Activated CD8-positive, alpha-beta T cell treated with anti-CD3 and anti-CD28 coated beads, Interleukin-2, amount 10 ng/mL, durations not matched to agents 7 days and 5 days (primary cell): ENCODE data around the gene SEC14L2. TPM values are rescaled to one million over a fixed set of nuclear protein-coding genes. Genes with fewer than 3 reads are reported as not detected.

Source experiments
- ATAC-seq: fragments of 150-1000 bp; cut with Tn5 transposase; one replicate; pipeline ENCODE4 v1.10.0; 2021; ENCODE audit warnings: moderate library complexity
- CTCF ChIA-PET: fragments of 350-600 bp; sonication (Branson Sonifier 250); formaldehyde crosslinking; loops from one replicate; lab custom pipeline; 2021; ENCODE audit warnings: antibody characterized with exemption; lab: Charles Lee
- POLR2A ChIA-PET: fragments of 350-600 bp; sonication (Branson Sonifier 250); formaldehyde crosslinking; loops from one replicate; lab custom pipeline; 2021; ENCODE audit warnings: antibody characterized with exemption; lab: Charles Lee
- DNase-seq: peaks from one replicate; pipeline ENCODE4 v3.0.0-alpha.2; 2020
- H3K27ac Mint-ChIP-seq: one replicate; pipeline ENCODE4 v1.8.0; 2021; ENCODE audit warnings: mild to moderate bottlenecking, mixed read lengths
- H3K27me3 Mint-ChIP-seq: one replicate; pipeline ENCODE4 v1.8.0; 2021; ENCODE audit warnings: low read depth, mixed read lengths
- H3K36me3 Mint-ChIP-seq: one replicate; pipeline ENCODE4 v1.8.0; 2021; ENCODE audit warnings: low read depth, mixed read lengths
- H3K4me1 Mint-ChIP-seq: one replicate; pipeline ENCODE4 v1.8.0; 2021; ENCODE audit warnings: low read depth, mixed read lengths
- H3K4me3 Mint-ChIP-seq: one replicate; pipeline ENCODE4 v1.8.0; 2021; ENCODE audit warnings: mild to moderate bottlenecking, mixed read lengths
- H3K9me3 Mint-ChIP-seq: one replicate; pipeline ENCODE4 v1.8.0; 2022; ENCODE audit warnings: mixed read lengths; ENCODE audit not compliant: insufficient read depth
- total RNA-seq, 2 experiments: library from RNA; stranded (reverse); gene quantifications; one replicate each; pipeline ENCODE4 v1.2.3, GENCODE V29; 2021

SEC14L2 gene
- total RNA-seq, 2 experiments from 2014 or later, result 9.7 to 13.1 TPM

- Mint-ChIP-seq H3K4me3 (no peak overlapping the region), H3K27ac (no peak overlapping the region), H3K27me3 (no peaks in the 10 kb centered on the region), H3K9me3 (no peaks in the 10 kb centered on the region), H3K4me1 (peaks cover 48% of the 10 kb centered on the region), H3K36me3 (peaks cover 20% of the 10 kb centered on the region)
- DNase-seq (no peak), ATAC-seq (no peak)
- ChIA-PET CTCF (interaction anchor here (0.8 to 1.6 kb wide), 3 partner anchors 12 to 71 kb away, joined by 3 to 19 read pairs (median 3); no protein-coding TSS in a partner anchor), POLR2A (interaction anchor here (1.7 kb wide), 1 partner anchor 32 kb away, joined by 5 read pairs; the partner anchor contains the start of gene TBC1D10A)
Observed at GRCh38 chr22:30358541-30358940, 38.3 kb upstream of the SEC14L2 start.

DNA sequence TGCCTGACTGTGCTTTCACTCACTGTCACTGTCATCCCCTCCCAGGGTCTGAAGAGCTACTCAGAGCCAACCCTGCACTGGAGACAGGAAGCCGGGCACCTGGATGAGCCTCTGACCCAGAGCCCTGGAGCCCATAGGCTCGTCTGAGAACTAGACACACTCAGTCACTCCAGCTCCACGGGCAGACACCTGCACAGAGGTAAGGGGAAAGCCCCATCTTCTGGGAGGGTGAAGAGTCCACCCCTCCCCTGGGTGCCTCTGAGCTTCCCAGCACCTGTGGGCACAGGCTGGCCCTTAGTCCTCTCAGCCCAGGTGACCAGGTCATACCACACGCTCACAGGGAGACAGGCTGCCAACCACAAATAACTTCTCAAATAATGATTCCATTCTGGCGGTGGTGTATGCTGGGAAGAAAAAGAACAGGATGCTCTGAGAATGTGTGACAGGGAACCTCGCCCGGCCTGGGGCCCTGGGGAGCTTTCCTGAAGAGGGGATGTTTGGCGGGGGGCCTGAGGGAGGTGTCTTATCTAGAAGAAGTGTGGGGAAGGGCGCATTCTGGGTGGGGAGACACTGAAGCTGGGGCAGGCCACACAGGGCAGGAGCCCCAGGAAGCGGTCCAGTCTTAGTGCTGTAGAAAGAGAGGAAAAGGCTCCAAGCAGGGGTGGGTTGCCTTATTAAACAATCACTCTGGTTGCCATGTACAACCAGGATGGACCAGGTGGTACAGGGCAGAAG lies 34.7 kb upstream of the SEC14L2 start:
- no peaks in the 10 kb centered on the region for H3K36me3 Mint-ChIP-seq
- POLR2A ChIA-PET, result interaction anchor here (1.1 kb wide), 1 partner anchor 73 kb away, joined by 3 read pairs; the partner anchor contains the start of gene CASTOR1
- H3K27me3 Mint-ChIP-seq, result no peaks in the 10 kb centered on the region
- no peak overlapping the region for H3K4me3 Mint-ChIP-seq
- H3K9me3 Mint-ChIP-seq, result no peaks in the 10 kb centered on the region
- DNase-seq (no peak), ATAC-seq (no peak)
- CTCF ChIA-PET, result interaction anchor here (1.1 kb wide), 1 partner anchor 74 kb away, joined by 3 read pairs; no protein-coding TSS in a partner anchor
- H3K27ac Mint-ChIP-seq, result peak overlapping the region; percentile 34
- peaks cover 22% of the 10 kb centered on the region for H3K4me1 Mint-ChIP-seq

DNA sequence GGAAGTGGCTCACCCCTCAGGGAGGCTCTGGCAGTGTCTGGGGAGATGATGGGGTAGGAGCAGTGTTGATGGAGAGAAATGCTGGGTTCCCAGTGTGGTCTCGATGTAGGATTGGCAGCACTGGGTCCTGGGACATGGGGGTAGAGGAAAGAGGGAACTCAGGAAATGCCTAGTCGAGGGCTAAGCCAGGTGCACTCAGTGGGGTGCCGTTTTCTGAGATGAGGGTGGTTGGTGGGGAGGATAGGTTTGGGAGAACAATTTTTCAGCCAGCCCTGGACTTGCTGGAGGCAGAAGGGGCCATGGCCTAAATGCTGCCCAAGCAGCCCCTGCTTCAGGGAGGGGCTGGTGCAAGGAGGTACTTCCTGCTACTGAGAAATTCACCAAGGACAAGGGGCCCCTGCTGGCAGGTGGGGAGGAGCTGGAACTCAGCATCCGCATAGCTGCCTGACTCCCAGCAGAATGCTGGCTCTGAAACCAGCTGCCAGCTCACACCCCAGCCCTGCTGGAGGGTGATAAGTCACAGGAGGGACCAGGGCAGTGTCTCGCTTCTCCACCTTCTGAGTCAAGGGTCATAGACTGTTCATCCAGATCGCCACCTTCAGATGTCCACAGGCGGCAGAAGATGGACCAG lies 34.1 kb upstream of the SEC14L2 start:
- no peak overlapping the region for H3K4me3 Mint-ChIP-seq
- ChIA-PET CTCF (no interaction called here), POLR2A (no interaction called here)
- DNase-seq (no peak), ATAC-seq (no peak)
- no peaks in the 10 kb centered on the region for H3K27me3 Mint-ChIP-seq
- peaks cover 19% of the 10 kb centered on the region for H3K4me1 Mint-ChIP-seq
- H3K27ac Mint-ChIP-seq, result peak overlapping the region; percentile 34
- H3K9me3 Mint-ChIP-seq, result no peaks in the 10 kb centered on the region
- no peaks in the 10 kb centered on the region for H3K36me3 Mint-ChIP-seq

- H3K27me3 Mint-ChIP-seq, result no peaks in the 10 kb centered on the region
- POLR2A ChIA-PET, result interaction anchor here (0.8 to 1.5 kb wide), 2 partner anchors 9 to 33 kb away, joined by 3 to 6 read pairs; partner anchors contain the start of genes CCDC157 and SF3A1
Observed at GRCh38 chr22:30365891-30366290, 30.9 kb upstream of the SEC14L2 start.

GRCh38 chr22:30368420-30368819 lies 28.4 kb upstream of the SEC14L2 start:
- DNase-seq (no peak), ATAC-seq (no peak)
- no peaks in the 10 kb centered on the region for H3K4me1 Mint-ChIP-seq
- no peak overlapping the region for H3K27ac Mint-ChIP-seq
- H3K4me3 Mint-ChIP-seq, result no peak overlapping the region
- ChIA-PET POLR2A (interaction anchor here (1.4 kb wide), 1 partner anchor 11 kb away, joined by 5 read pairs; the partner anchor contains the start of genes CCDC157 and SF3A1), CTCF (interaction anchor here (3.1 kb wide), 1 partner anchor 80 kb away, joined by 11 read pairs; no protein-coding TSS in a partner anchor)
- H3K27me3 Mint-ChIP-seq, result no peaks in the 10 kb centered on the region
- no peaks in the 10 kb centered on the region for H3K36me3 Mint-ChIP-seq
- H3K9me3 Mint-ChIP-seq, result no peaks in the 10 kb centered on the region

More at GRCh38 chr22:30365891-30366290, 30.9 kb upstream of the SEC14L2 start:
- ATAC-seq, result no peak
- Mint-ChIP-seq H3K27ac (no peak overlapping the region), H3K9me3 (no peaks in the 10 kb centered on the region), H3K36me3 (no peaks in the 10 kb centered on the region), H3K4me1 (peaks cover 15% of the 10 kb centered on the region), H3K4me3 (no peak overlapping the region)
- DNase-seq, result no peak
- CTCF ChIA-PET, result interaction anchor here (1.3 kb wide), 1 partner anchor 22 kb away, joined by 3 read pairs; no protein-coding TSS in a partner anchor

GRCh38 chr22:30370641-30371230 lies 26.1 kb upstream of the SEC14L2 start:
- no peaks in the 10 kb centered on the region for H3K36me3 Mint-ChIP-seq
- no peak for DNase-seq
- no peak overlapping the region for H3K4me3 Mint-ChIP-seq
- no peaks in the 10 kb centered on the region for H3K27me3 Mint-ChIP-seq
- H3K4me1 Mint-ChIP-seq, result no peaks in the 10 kb centered on the region
- POLR2A ChIA-PET, result no interaction called here
- H3K9me3 Mint-ChIP-seq, result no peaks in the 10 kb centered on the region
- CTCF ChIA-PET, result no interaction called here
- H3K27ac Mint-ChIP-seq, result no peak overlapping the region
- ATAC-seq, result no peak

GRCh38 chr22:30371321-30371720 lies 25.5 kb upstream of the SEC14L2 start:
- ChIA-PET POLR2A (no interaction called here), CTCF (no interaction called here)
- Mint-ChIP-seq H3K4me1 (no peaks in the 10 kb centered on the region), H3K9me3 (no peaks in the 10 kb centered on the region), H3K4me3 (no peak overlapping the region), H3K27ac (no peak overlapping the region), H3K36me3 (no peaks in the 10 kb centered on the region), H3K27me3 (no peaks in the 10 kb centered on the region)
- DNase-seq (no peak), ATAC-seq (no peak)

- ChIA-PET CTCF (no interaction called here), POLR2A (no interaction called here)
- H3K27me3 Mint-ChIP-seq, result no peaks in the 10 kb centered on the region
- no peaks in the 10 kb centered on the region for H3K9me3 Mint-ChIP-seq
- no peak for DNase-seq
- no peaks in the 10 kb centered on the region for H3K36me3 Mint-ChIP-seq
- no peak overlapping the region for H3K27ac Mint-ChIP-seq
- H3K4me1 Mint-ChIP-seq, result no peaks in the 10 kb centered on the region
- no peak for ATAC-seq
- no peak overlapping the region for H3K4me3 Mint-ChIP-seq
Observed at GRCh38 chr22:30371981-30372380, 24.8 kb upstream of the SEC14L2 start.

- ATAC-seq, result no peak
- no peaks in the 10 kb centered on the region for H3K36me3 Mint-ChIP-seq
- H3K9me3 Mint-ChIP-seq, result no peaks in the 10 kb centered on the region
- DNase-seq, result no peak
- H3K27me3 Mint-ChIP-seq, result no peaks in the 10 kb centered on the region
- ChIA-PET CTCF (interaction anchor here (1.4 kb wide), 1 partner anchor 85 kb away, joined by 6 read pairs; no protein-coding TSS in a partner anchor), POLR2A (interaction anchor here (1.1 kb wide), 1 partner anchor 108 kb away, joined by 4 read pairs; no protein-coding TSS in a partner anchor)
- H3K4me3 Mint-ChIP-seq, result no peak overlapping the region
- H3K27ac Mint-ChIP-seq, result no peak overlapping the region
- H3K4me1 Mint-ChIP-seq, result no peaks in the 10 kb centered on the region
Observed at GRCh38 chr22:30372915-30373314, 23.9 kb upstream of the SEC14L2 start.

DNA sequence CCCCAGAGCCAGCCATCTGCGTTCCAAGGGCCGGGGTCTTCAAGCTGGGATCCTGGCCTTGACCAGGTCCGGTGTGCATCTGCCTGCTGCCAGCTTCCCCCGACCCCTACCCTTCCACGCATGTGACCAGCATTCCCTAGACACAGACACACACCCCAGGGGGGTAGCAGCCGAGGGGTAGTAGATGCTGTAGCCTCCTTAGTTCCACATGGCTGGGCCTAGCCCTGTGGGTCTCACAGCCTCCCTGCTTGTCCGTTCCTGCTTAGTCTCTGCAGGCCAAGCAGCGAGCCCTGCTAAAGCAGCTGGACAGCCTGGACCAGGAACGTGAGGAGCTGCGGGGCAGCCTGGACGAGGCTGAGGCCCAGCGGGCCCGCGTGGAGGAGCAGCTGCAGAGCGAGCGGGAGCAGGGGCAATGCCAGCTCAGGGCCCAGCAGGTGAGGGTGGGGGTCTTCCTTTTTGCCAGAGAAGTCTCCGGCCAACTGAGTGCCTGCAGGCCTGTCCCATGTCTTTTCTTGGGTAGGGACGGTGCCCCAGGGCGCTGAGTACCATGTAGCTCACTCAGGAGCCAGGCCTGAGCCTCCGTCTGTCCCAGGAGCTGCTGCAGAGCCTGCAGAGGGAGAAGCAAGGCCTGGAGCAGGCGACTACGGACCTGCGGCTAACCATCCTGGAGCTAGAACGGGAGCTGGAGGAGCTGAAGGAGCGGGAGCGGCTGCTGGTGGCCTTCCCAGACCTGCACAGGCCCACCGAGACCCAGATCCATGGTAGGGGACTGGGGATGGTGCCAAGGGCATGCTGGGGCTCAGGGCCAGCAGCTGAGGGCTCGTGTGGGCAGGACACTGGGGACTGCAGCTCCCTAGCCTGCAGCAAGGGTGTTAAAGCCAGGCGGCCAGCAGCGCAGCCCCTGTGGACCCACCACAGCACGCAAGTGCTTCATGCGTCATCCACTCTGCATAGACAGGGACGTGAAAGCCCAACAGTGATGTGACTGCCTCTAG lies 23.2 kb upstream of the SEC14L2 start:
- no peak overlapping the region for H3K4me3 Mint-ChIP-seq
- no peaks in the 10 kb centered on the region for H3K9me3 Mint-ChIP-seq
- ChIA-PET POLR2A (interaction anchor here (1.1 kb wide), 1 partner anchor 108 kb away, joined by 4 read pairs; no protein-coding TSS in a partner anchor), CTCF (interaction anchor here (1.4 kb wide), 1 partner anchor 86 kb away, joined by 6 read pairs; no protein-coding TSS in a partner anchor)
- no peaks in the 10 kb centered on the region for H3K4me1 Mint-ChIP-seq
- DNase-seq (no peak), ATAC-seq (no peak)
- no peaks in the 10 kb centered on the region for H3K36me3 Mint-ChIP-seq
- no peaks in the 10 kb centered on the region for H3K27me3 Mint-ChIP-seq
- H3K27ac Mint-ChIP-seq, result no peak overlapping the region
